GM18873 (cell line): ENCODE measurements around the gene VANGL1.
"Not testable (repeated sequence)": the region's sequence is repeated elsewhere in the genome, so short reads cannot be mapped to it uniquely, and the experiment has no call there.

Experiments
- ATAC-seq: cut with Tn5 transposase; IDR thresholded peaks from one replicate; pipeline ENCODE4 v1.9.1; 2021; ENCODE audit warnings: mild to moderate bottlenecking, moderate library complexity, moderate number of reproducible peaks; ENCODE audit not compliant: unreplicated experiment, low FRiP score

Gene VANGL1

GRCh38 chr1:115641762-115642167, at the start of gene VANGL1:
VANGL1 (plus strand) TSS chr1:115641970; CDS start chr1:115651414, 9,444 bp downstream.
- peak; percentile 51 for ATAC-seq

GRCh38 chr1:115592264-115592663, 49.5 kb upstream of the VANGL1 start:
- ATAC-seq = no peak

- no peak for ATAC-seq
These were observed 48.2 kb upstream of the VANGL1 start for GRCh38 chr1:115593365-115594259.

- no peak for ATAC-seq
These were observed 47.2 kb upstream of the VANGL1 start for GRCh38 chr1:115594600-115594999.

- ATAC-seq = no peak
These were observed 46.3 kb upstream of the VANGL1 start for GRCh38 chr1:115595279-115596079.

GRCh38 chr1:115596080-115596780, 45.5 kb upstream of the VANGL1 start:
- ATAC-seq = no peak

- ATAC-seq = no peak
These were observed 37.3 kb upstream of the VANGL1 start for GRCh38 chr1:115604508-115604907.

GRCh38 chr1:115606305-115606704, 35.5 kb upstream of the VANGL1 start:
- ATAC-seq = no peak

- ATAC-seq = no peak
These were observed 32.7 kb upstream of the VANGL1 start for GRCh38 chr1:115609021-115609420.

- no peak for ATAC-seq
These were observed 28.0 kb upstream of the VANGL1 start for GRCh38 chr1:115613767-115614166.

GRCh38 chr1:115620453-115620852, 21.3 kb upstream of the VANGL1 start:
- no peak for ATAC-seq

- ATAC-seq = no peak
These were observed 20.8 kb upstream of the VANGL1 start for GRCh38 chr1:115620950-115621349.

- ATAC-seq = no peak
These were observed 16.9 kb upstream of the VANGL1 start for GRCh38 chr1:115624859-115625258.

- ATAC-seq = no peak
These were observed 11.4 kb upstream of the VANGL1 start for GRCh38 chr1:115630342-115630741.

- no peak for ATAC-seq
These were observed 9.3 kb upstream of the VANGL1 start for GRCh38 chr1:115632251-115633026.

GRCh38 chr1:115633606-115634005, 8.2 kb upstream of the VANGL1 start:
- not testable (repeated sequence) for ATAC-seq

- not testable (repeated sequence) for ATAC-seq
These were observed 4.5 kb upstream of the VANGL1 start for GRCh38 chr1:115637247-115637646.

- no peak for ATAC-seq
These were observed 1.4 kb upstream of the VANGL1 start for GRCh38 chr1:115640384-115640783.

GRCh38 chr1:115642168-115643072, 650 bp downstream of the VANGL1 start:
- peak; percentile 67 for ATAC-seq
